ENCODE data around the gene FMN1.

GRCh38 chr15:33064878-33065277 is 129.6 kb downstream of the FMN1 start:
- TF ChIP-seq, protein P1, sequence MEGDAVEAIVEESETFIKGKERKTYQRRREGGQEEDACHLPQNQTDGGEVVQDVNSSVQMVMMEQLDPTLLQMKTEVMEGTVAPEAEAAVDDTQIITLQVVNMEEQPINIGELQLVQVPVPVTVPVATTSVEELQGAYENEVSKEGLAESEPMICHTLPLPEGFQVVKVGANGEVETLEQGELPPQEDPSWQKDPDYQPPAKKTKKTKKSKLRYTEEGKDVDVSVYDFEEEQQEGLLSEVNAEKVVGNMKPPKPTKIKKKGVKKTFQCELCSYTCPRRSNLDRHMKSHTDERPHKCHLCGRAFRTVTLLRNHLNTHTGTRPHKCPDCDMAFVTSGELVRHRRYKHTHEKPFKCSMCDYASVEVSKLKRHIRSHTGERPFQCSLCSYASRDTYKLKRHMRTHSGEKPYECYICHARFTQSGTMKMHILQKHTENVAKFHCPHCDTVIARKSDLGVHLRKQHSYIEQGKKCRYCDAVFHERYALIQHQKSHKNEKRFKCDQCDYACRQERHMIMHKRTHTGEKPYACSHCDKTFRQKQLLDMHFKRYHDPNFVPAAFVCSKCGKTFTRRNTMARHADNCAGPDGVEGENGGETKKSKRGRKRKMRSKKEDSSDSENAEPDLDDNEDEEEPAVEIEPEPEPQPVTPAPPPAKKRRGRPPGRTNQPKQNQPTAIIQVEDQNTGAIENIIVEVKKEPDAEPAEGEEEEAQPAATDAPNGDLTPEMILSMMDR (IDR thresholded peaks at IDR 0.05) = no peak
- no peak for TF ChIP-seq POLR2A (IDR thresholded peaks at IDR 0.05)
